ENCODE data around the gene FXYD5.
A peak's percentile ranks its signal among the peaks of the same experiment; 100 is the strongest.

Gene FXYD5

DNA sequence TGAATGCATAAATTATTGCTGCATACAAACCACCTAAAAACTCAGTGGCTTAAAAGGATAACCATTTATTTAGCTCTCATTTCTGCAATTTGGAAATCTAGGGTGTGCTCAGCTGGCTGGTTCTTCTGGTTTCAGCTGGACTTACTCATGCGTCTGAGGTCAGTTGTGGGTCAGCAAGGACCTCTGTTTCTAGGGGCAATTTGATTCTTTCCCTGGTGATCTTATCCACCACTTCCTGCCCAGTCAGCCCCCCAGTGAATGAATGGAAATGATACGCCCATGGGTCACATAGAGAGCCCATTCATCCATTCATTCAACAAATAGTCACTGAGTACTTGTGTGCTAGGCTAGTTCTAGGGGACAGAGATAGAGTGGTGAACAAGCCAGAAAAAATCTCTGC, 9.9 kb downstream of the FXYD5 start:
- Histone ChIP-seq H3K4me1 (ENCODE audit: control extremely low read depth in 1 of 4, control insufficient read depth in 4 of 4, insufficient read depth in 4 of 4, low read length in 3 of 4) (peaks cover 14 to 35% (median 25%) of the 10 kb centered on the region in 4 experiments), H3K9me3 (ENCODE audit: control extremely low read depth in 1 of 5, control insufficient read depth in 4 of 5, insufficient read depth in 2 of 5, low read depth in 1 of 5, low read length in 4 of 5) (peaks cover 0 to 37% (median 13%) of the 10 kb centered on the region in 5 experiments), H3K27me3 (replicated peaks in 2 of 5; ENCODE audit: control insufficient read depth in 4 of 5, insufficient read depth in 5 of 5, low read length in 4 of 5) (no peaks in the 10 kb centered on the region), H3K27ac (ENCODE audit: insufficient read depth in 1 of 2, low read depth in 1 of 2, low read length in 2 of 2, poor library complexity in 1 of 2, severe bottlenecking in 2 of 2) (no peak overlapping the region), H3K4me3 (ENCODE audit: control insufficient read depth in 1 of 7, extremely low read depth in 1 of 7, insufficient read depth in 4 of 7, low read depth in 2 of 7, low read length in 6 of 7) (no peak overlapping the region), H3K36me3 (ENCODE audit: control insufficient read depth in 4 of 4, insufficient read depth in 4 of 4, low read length in 3 of 4) (peaks cover 44 to 85% (median 76%) of the 10 kb centered on the region in 4 experiments)
- DNase-seq: no peak
- ChIA-PET CTCF (interaction anchor here (1.8 kb wide), 1 partner anchor 10 kb away, joined by 6 read pairs; the partner anchor contains the start of gene FXYD5), POLR2A (no interaction called here)
- WGBS (ENCODE audit: insufficient coverage): 100% methylated on average over 1 of the region's 2 CpGs

GRCh38 chr19:35165200-35166058, 10.9 kb downstream of the FXYD5 start:
- H3K36me3 ChIP-seq (ENCODE audit: control insufficient read depth in 4 of 4, insufficient read depth in 4 of 4, low read length in 3 of 4): peaks cover 38 to 86% (median 75%) of the 10 kb centered on the region in 4 experiments
- H3K4me1 ChIP-seq (ENCODE audit: control extremely low read depth in 1 of 4, control insufficient read depth in 4 of 4, insufficient read depth in 4 of 4, low read length in 3 of 4): peaks cover 14 to 37% (median 30%) of the 10 kb centered on the region in 4 experiments
- 97% methylated on average over 4 of the region's 5 CpGs for WGBS (ENCODE audit: insufficient coverage)
- peaks cover 0 to 37% (median 13%) of the 10 kb centered on the region in 5 experiments for H3K9me3 ChIP-seq (ENCODE audit: control extremely low read depth in 1 of 5, control insufficient read depth in 4 of 5, insufficient read depth in 2 of 5, low read depth in 1 of 5, low read length in 4 of 5)
- CTCF ChIA-PET: interaction anchor here (1.2 kb wide), 1 partner anchor 13 kb away, joined by 4 read pairs; no protein-coding TSS in a partner anchor
- H3K27ac ChIP-seq (ENCODE audit: insufficient read depth in 1 of 2, low read depth in 1 of 2, low read length in 2 of 2, poor library complexity in 1 of 2, severe bottlenecking in 2 of 2): peak overlapping the region in 1 of 2 experiments; percentile 44
- no peaks in the 10 kb centered on the region for H3K27me3 ChIP-seq (replicated peaks in 2 of 5; ENCODE audit: control insufficient read depth in 4 of 5, insufficient read depth in 5 of 5, low read length in 4 of 5)
- H3K4me3 ChIP-seq (ENCODE audit: control insufficient read depth in 1 of 7, extremely low read depth in 1 of 7, insufficient read depth in 4 of 7, low read depth in 2 of 7, low read length in 6 of 7): no peak overlapping the region
- POLR2A ChIA-PET: no interaction called here
- no peak for DNase-seq

DNA sequence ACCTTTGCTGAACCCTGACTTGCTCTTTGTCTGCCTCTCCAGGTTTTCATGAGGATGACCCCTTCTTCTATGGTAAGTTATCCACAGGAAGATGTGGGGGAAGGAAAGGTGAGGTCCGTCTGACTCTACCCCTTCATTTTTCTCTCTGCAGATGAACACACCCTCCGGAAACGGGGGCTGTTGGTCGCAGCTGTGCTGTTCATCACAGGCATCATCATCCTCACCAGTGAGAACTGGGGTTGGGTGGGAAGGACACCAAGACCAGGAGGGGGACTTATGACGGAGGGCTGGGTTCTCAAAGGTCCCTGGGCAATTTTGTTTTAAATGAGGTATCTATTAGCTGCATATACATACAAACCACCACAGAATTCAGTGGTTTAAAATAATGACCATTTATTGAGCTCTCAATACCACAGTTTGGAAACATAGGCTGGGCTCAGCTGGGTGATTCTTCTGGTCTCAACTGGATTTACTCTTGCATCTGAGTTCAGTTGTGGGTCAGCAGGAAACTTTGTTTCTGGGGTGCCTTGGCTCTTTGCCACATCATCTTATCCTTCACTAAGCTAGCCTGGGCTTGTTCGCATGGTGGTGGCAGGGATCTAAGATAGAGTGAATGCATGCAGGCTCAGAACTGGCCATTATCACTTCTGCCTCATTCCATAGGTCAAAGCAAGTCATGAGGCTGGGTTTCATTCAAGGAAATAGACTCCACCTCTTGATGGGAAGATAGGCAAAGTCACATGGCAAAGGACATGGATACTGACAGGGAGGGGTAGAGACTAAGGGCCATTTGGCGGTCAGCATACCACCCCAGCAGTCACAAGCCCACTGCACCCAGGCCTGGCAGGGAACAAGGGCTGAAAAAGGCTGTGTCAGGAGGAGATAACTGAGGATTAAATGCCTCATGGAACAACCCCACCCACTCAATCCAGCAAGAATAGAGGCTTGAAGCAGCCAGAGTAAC, 11.8 kb downstream of the FXYD5 start:
- peak overlapping the region in 3 of 7 experiments; percentile 27 to 45 (median 30) for H3K4me3 ChIP-seq (ENCODE audit: control insufficient read depth in 1 of 7, extremely low read depth in 1 of 7, insufficient read depth in 4 of 7, low read depth in 2 of 7, low read length in 6 of 7)
- ChIA-PET POLR2A (no interaction called here), CTCF (interaction anchor here (1.1 to 4.2 kb wide), 6 partner anchors 7 to 37 kb away, joined by 3 to 18 read pairs (median 4); no protein-coding TSS in a partner anchor)
- H3K9me3 ChIP-seq (ENCODE audit: control extremely low read depth in 1 of 5, control insufficient read depth in 4 of 5, insufficient read depth in 2 of 5, low read depth in 1 of 5, low read length in 4 of 5): peaks cover 0 to 36% (median 13%) of the 10 kb centered on the region in 5 experiments
- peaks cover 30 to 81% (median 68%) of the 10 kb centered on the region in 4 experiments for H3K36me3 ChIP-seq (ENCODE audit: control insufficient read depth in 4 of 4, insufficient read depth in 4 of 4, low read length in 3 of 4)
- DNase-seq: no peak
- peaks cover 14 to 44% (median 30%) of the 10 kb centered on the region in 4 experiments for H3K4me1 ChIP-seq (ENCODE audit: control extremely low read depth in 1 of 4, control insufficient read depth in 4 of 4, insufficient read depth in 4 of 4, low read length in 3 of 4)
- WGBS (ENCODE audit: insufficient coverage): 100% methylated on average over 1 of the region's 7 CpGs
- H3K27ac ChIP-seq (ENCODE audit: insufficient read depth in 1 of 2, low read depth in 1 of 2, low read length in 2 of 2, poor library complexity in 1 of 2, severe bottlenecking in 2 of 2): peak overlapping the region in 1 of 2 experiments; percentile 69
- H3K27me3 ChIP-seq (replicated peaks in 2 of 5; ENCODE audit: control insufficient read depth in 4 of 5, insufficient read depth in 5 of 5, low read length in 4 of 5): no peaks in the 10 kb centered on the region

- Histone ChIP-seq H3K27me3 (replicated peaks in 2 of 5; ENCODE audit: control insufficient read depth in 4 of 5, insufficient read depth in 5 of 5, low read length in 4 of 5) (no peaks in the 10 kb centered on the region), H3K4me3 (ENCODE audit: control insufficient read depth in 1 of 7, extremely low read depth in 1 of 7, insufficient read depth in 4 of 7, low read depth in 2 of 7, low read length in 6 of 7) (peak overlapping the region in 4 of 7 experiments; percentile 10 to 45 (median 40)), H3K9me3 (ENCODE audit: control extremely low read depth in 1 of 5, control insufficient read depth in 4 of 5, insufficient read depth in 2 of 5, low read depth in 1 of 5, low read length in 4 of 5) (peaks cover 0 to 27% (median 9%) of the 10 kb centered on the region in 5 experiments), H3K27ac (ENCODE audit: insufficient read depth in 1 of 2, low read depth in 1 of 2, low read length in 2 of 2, poor library complexity in 1 of 2, severe bottlenecking in 2 of 2) (peak overlapping the region; percentile 4 to 69), H3K4me1 (ENCODE audit: control extremely low read depth in 1 of 4, control insufficient read depth in 4 of 4, insufficient read depth in 4 of 4, low read length in 3 of 4) (peaks cover 14 to 54% (median 38%) of the 10 kb centered on the region in 4 experiments), H3K36me3 (ENCODE audit: control insufficient read depth in 4 of 4, insufficient read depth in 4 of 4, low read length in 3 of 4) (peaks cover 22 to 75% (median 61%) of the 10 kb centered on the region in 4 experiments)
- CTCF ChIA-PET: interaction anchor here (1.5 to 4.2 kb wide), 4 partner anchors 9 to 36 kb away, joined by 4 to 18 read pairs (median 8); no protein-coding TSS in a partner anchor
- POLR2A ChIA-PET: interaction anchor here (0.6 to 1.1 kb wide), 3 partner anchors 13 to 142 kb away, joined by 3 to 4 read pairs (median 3); partner anchors contain the start of gene FXYD5
- 50% methylated on average over 4 of the region's 5 CpGs for WGBS (ENCODE audit: insufficient coverage)
- peak; percentile 37 to 86 (median 81) for DNase-seq
Observed at GRCh38 chr19:35167251-35168119, 12.9 kb downstream of the FXYD5 start.

GRCh38 chr19:35168196-35168595, 13.7 kb downstream of the FXYD5 start:
- H3K4me3 ChIP-seq (ENCODE audit: control insufficient read depth in 1 of 7, extremely low read depth in 1 of 7, insufficient read depth in 4 of 7, low read depth in 2 of 7, low read length in 6 of 7): peak overlapping the region in 1 of 7 experiments; percentile 11
- peaks cover 14 to 54% (median 39%) of the 10 kb centered on the region in 4 experiments for H3K4me1 ChIP-seq (ENCODE audit: control extremely low read depth in 1 of 4, control insufficient read depth in 4 of 4, insufficient read depth in 4 of 4, low read length in 3 of 4)
- peaks cover 17 to 69% (median 57%) of the 10 kb centered on the region in 4 experiments for H3K36me3 ChIP-seq (ENCODE audit: control insufficient read depth in 4 of 4, insufficient read depth in 4 of 4, low read length in 3 of 4)
- WGBS (ENCODE audit: insufficient coverage): 75% methylated on average over 2 of the region's 3 CpGs
- H3K27ac ChIP-seq (ENCODE audit: insufficient read depth in 1 of 2, low read depth in 1 of 2, low read length in 2 of 2, poor library complexity in 1 of 2, severe bottlenecking in 2 of 2): peak overlapping the region in 1 of 2 experiments; percentile 69
- ChIA-PET POLR2A (interaction anchor here (0.6 to 1.1 kb wide), 3 partner anchors 14 to 142 kb away, joined by 3 to 6 read pairs (median 4); partner anchors contain the start of gene FXYD5), CTCF (interaction anchor here (0.9 to 4.2 kb wide), 6 partner anchors 9 to 33 kb away, joined by 3 to 18 read pairs (median 5); no protein-coding TSS in a partner anchor)
- DNase-seq: peak in 1 of 3 donors; percentile 52
- H3K9me3 ChIP-seq (ENCODE audit: control extremely low read depth in 1 of 5, control insufficient read depth in 4 of 5, insufficient read depth in 2 of 5, low read depth in 1 of 5, low read length in 4 of 5): peaks cover 0 to 26% (median 9%) of the 10 kb centered on the region in 5 experiments
- no peaks in the 10 kb centered on the region for H3K27me3 ChIP-seq (replicated peaks in 2 of 5; ENCODE audit: control insufficient read depth in 4 of 5, insufficient read depth in 5 of 5, low read length in 4 of 5)
